ENCODE data around the gene TMPRSS4. TPM values are rescaled to one million over a fixed set of nuclear protein-coding genes. Genes with fewer than 3 reads are reported as not detected.
"Not testable (repeated sequence)": the region's sequence is repeated elsewhere in the genome, so short reads cannot be mapped to it uniquely, and the experiment has no call there.

TMPRSS4 gene
- total RNA-seq, 1 experiment from 2014 or later: not detected

GRCh38 chr11:118056806-118057205, 20.1 kb upstream of the TMPRSS4 start:
- no peak for DNase-seq (ENCODE audit: low spot score)

- DNase-seq (ENCODE audit: low spot score): no peak
These were observed 19.4 kb upstream of the TMPRSS4 start for GRCh38 chr11:118057251-118058145.

DNA sequence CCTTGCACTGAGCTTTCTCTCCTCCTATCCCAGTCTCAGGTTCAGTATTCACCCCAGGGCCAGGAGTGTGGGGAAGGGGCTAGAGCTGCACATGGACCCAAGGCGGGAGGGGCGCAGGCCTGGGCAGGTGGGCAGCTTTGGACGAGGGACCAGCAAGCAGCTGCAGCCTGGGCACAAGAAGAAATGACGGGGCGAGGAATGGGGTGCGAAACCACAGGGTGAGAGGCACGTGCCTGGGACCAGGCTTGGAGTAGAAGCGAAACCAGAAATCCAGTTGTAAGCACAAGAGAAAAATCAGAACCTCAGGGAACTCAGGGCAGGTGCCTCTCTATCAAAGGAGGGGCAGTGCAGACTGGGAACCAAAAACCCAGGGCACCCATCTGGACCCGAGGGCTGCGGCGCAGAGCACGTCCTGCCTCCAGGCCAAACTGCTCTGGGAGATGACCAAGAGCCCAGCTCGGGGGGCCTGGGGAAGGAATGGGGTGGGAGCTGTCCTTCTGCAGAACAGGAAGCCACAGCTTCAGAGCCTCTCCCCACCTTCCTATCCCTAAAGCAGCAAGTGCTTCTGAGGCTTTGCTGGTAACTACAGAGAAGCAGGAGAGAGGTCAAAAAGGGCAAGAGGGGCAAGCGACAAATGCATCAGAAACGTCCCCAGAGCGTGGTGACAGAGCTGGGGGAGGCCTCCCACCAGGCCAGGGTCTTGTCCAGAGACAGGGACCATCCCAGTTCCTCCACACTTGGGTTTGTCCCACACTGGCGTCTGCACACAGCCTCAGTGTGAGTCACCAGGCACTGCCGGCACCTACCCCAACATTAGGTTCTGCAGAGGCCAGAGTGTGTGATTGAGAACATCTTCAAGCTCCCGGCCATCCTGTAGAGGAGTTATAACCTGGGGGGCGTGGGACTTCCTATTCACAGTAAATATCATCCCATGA, 18.3 kb upstream of the TMPRSS4 start:
- no peak for DNase-seq (ENCODE audit: low spot score)

- no peak for DNase-seq (ENCODE audit: low spot score)
These were observed 17.5 kb upstream of the TMPRSS4 start for GRCh38 chr11:118059246-118059940.

- no peak for DNase-seq (ENCODE audit: low spot score)
These were observed 16.7 kb upstream of the TMPRSS4 start for GRCh38 chr11:118060081-118060661.

DNA sequence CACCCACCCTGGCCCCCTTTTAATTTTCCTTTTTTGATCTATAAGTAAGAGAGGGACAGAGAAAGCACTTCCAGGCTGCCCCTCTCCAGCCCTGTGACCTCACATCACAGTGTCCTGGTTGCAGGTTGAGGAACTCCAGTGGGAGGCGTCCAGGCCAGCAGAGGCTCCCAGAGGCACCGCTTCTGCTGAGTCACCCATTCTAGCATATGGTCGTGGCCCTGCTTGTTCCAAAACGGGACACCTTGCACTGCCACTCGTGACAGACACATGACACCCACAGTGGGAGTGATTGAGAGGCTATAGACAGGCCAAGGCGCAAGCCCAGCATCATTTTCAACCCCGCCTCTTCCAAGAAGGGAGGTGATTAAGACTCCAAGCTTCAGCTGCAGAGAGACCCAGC, 16.0 kb upstream of the TMPRSS4 start:
- peak; percentile 26 for DNase-seq (ENCODE audit: low spot score)

- DNase-seq (ENCODE audit: low spot score): no peak
These were observed 15.2 kb upstream of the TMPRSS4 start for GRCh38 chr11:118061586-118062125.

GRCh38 chr11:118062181-118062580, 14.7 kb upstream of the TMPRSS4 start:
- not testable (repeated sequence) for DNase-seq (ENCODE audit: low spot score)

DNA sequence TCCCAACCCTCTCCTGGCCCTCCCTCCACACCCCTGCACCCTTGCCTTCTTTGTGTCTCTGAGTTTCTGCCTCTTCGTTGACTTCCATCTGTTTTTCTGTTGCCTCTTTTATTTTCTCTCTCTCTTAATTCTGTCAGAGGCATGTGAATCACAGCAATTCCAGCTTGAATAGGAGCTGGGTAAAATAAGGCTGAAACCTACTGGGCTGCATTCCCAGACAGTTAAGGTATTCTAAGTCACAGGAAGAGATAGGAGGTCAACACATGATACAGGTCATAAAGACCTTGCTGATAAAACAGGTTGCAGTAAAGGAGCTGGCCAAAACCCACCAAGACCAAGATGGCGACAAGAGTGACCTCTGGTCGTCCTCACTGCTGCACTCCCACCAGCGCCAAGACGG, 14.2 kb upstream of the TMPRSS4 start:
- DNase-seq (ENCODE audit: low spot score): not testable (repeated sequence)

GRCh38 chr11:118064956-118065355, 11.9 kb upstream of the TMPRSS4 start:
- DNase-seq (ENCODE audit: low spot score): no peak

DNA sequence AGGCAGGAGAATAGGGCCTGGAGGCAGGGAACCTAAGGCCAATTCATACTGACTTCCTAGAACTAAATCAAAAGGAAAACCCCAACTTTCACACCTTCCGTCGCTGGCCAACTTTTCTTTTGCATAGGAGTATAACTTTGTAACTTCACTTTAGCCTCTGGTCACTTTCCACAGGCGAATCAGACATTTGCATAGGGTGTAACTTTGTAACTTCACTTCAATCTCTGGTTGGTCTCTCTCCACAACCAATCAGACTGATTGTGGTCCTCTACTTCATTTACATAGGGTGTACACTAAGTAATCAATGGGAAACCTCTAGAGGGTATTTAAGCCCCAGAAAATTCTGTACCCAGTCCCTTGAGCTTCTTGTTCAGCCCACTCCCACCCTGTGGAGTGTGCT, 11.5 kb upstream of the TMPRSS4 start:
- DNase-seq (ENCODE audit: low spot score): no peak

DNA sequence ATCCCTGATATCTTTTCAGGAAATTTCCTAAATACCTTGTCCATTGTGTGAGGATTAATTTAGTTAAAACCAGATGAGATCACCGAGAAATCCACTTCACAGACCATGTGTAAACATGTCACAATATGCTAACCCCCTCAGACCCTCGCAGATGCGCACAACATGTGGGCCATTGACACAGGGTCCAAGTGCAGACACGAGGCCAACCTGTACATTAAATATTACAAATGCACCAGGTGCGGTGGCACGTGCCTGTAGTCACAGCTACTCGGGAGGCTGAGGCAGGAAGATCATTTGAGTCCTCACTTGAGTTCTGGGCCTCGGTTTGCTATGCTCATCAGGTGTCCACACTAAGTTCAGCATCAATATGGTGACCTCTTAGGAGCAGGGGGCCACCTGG, 9.9 kb upstream of the TMPRSS4 start:
- DNase-seq (ENCODE audit: low spot score): no peak

DNA sequence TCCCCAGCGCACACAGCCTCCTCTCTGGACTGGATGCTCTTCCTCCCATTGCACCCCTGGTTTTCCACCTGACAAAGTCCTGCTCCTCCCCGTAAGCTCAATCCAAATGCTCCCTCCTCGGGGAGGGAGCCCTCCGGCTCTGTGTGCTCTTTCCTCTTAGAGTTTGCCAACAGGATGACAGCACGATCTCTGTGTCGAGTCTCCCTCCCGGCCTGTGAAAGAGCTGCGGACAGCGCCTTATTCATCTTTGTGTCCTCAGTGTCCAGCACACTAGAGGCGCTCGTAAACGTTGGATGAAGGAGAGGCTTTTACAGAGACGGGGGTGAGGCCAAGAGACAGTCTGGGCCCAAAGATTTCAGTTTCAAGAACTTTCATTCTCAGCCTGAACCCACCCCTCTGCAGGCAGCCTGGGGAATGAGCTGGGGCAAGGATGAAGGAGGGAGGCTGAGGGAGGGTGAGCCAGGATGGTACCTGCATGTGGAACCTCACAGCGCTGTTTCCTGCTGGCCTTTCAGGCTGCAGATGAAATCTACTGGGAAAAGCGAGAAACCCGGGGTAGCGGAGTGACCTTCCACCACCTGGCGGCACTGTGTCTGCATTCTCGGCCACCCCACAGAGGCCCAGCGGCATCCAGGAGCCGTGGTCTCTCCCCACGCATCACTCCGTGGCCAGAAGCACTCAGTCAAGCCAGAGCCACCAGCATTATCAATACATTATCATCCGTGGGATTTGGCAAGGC, 8.5 kb upstream of the TMPRSS4 start:
- no peak for DNase-seq (ENCODE audit: low spot score)

DNA sequence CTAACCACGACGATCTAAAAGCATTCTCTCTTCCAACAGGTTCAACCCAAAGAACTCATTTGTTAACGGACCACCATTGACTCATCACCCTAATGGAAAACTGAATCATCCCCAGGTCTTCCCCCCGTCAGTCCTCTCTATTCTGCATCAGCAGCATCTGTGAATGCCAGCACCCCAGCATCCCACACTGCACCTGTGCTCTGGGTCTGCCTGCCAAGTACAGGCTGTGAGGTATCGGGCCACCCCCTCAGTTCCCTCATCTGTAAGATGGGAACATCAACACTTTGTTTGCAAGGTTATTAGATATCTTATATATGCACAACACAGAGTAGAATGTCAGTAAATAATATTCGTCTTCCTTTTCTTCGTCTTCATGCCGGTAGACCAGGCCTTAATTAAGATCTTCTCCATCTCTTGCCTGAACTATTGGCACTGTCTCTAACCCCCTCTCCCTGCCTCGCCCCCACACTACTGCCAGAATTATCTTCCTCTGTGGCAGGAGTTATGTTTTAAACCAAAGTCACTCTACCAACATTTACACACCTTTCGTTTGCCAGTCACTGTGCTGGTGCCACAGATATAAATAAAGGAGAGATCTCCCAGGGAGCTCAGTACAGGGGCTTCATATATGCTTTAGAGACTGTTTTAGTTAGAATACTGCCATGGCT, 7.8 kb upstream of the TMPRSS4 start:
- DNase-seq (ENCODE audit: low spot score): no peak

GRCh38 chr11:118071416-118072030, 5.4 kb upstream of the TMPRSS4 start:
- no peak for DNase-seq (ENCODE audit: low spot score)

GRCh38 chr11:118073554-118073953, 3.3 kb upstream of the TMPRSS4 start:
- no peak for DNase-seq (ENCODE audit: low spot score)

GRCh38 chr11:118074091-118074685, 2.7 kb upstream of the TMPRSS4 start:
- no peak for DNase-seq (ENCODE audit: low spot score)

- DNase-seq (ENCODE audit: low spot score): no peak
These were observed 2.1 kb upstream of the TMPRSS4 start for GRCh38 chr11:118074785-118075184.

- no peak for DNase-seq (ENCODE audit: low spot score)
These were observed 2.1 kb downstream of the TMPRSS4 start for GRCh38 chr11:118078911-118079411.
